ENCODE results near the gene MAP7D2.

GRCh38 chrX:19991350-19991718, 125.4 kb downstream of the MAP7D2 start:
- TF ChIP-seq CTCF (IDR thresholded peaks at IDR 0.05) = peak; percentile 26
- no peak for TF ChIP-seq REST (IDR thresholded peaks at IDR 0.05; ENCODE audit: insufficient read depth in 1 of 2, low read depth in 2 of 2, low read length in 1 of 2)
- TF ChIP-seq POLR2AphosphoS5 (IDR thresholded peaks at IDR 0.05; ENCODE audit: low read depth, low read length) = no peak
- TF ChIP-seq SIN3A (IDR thresholded peaks at IDR 0.05; ENCODE audit: borderline replicate concordance, insufficient read depth, low read depth, low read length) = no peak
- no peak for TF ChIP-seq TCF7L2 (IDR thresholded peaks at IDR 0.05; ENCODE audit: low read depth, low read length)

Data from Panc1 (cell line).